OCI-LY7 (cell line): Measurements from ENCODE around the gene ELOB.

ENCODE experiments used
- EZH2phosphoT487 ChIP-seq: fragments of 200-600 bp; sonication (generic); IDR thresholded peaks from 2 replicates; pipeline ENCODE4 v1.6.1; 2018; ENCODE audit warnings: low read depth, borderline replicate concordance, mild to moderate bottlenecking, mixed run types, antibody characterized with exemption, low read length, moderate library complexity, mixed read lengths
- TF ChIP-seq, protein P1 (sequence below): fragments of 200-600 bp; sonication (generic); conservative IDR thresholded peaks from 2 replicates; pipeline ENCODE4 v1.5.1; 2014; ENCODE audit warnings: mild to moderate bottlenecking, antibody characterized with exemption, low read length, moderate library complexity, mixed read lengths

DNA sequence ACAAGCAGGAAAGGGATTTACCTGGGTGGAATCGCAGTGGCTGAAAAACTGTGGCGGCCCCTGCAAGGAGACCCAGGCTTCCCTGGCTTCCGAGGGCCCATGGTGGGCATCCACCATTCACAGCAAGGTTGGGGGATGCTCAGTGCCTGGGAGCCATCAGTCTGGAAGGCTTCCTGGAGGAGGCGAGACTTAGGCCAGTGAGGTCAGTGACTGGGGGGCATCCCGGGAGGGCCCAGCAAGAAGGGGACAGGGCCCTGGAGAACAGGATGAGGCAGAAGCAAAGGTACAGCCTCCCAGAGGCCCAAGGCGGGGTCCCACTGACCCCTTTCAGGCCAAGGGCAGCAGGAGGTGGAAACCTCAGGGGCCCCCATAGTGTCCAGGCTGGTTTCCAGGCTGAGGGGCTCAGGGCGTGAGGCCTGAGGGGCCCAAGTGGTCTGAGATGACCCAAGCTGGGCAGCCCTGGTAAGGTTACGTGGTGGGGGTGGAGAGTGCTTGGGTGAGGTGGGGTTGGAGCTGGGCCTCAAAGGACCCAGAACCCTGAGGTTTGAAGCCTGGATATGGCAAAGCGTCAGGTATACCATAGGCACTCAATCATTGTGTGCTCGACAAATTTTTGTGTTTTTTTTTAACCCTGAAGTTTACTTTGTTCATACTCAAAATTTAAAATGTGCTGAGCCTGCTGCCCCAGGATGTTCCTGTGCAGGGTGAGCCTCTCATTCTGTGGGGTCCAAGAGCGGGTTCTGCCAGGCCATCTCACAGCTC, 40.4 kb downstream of the ELOB start:
- TF ChIP-seq, protein P1, sequence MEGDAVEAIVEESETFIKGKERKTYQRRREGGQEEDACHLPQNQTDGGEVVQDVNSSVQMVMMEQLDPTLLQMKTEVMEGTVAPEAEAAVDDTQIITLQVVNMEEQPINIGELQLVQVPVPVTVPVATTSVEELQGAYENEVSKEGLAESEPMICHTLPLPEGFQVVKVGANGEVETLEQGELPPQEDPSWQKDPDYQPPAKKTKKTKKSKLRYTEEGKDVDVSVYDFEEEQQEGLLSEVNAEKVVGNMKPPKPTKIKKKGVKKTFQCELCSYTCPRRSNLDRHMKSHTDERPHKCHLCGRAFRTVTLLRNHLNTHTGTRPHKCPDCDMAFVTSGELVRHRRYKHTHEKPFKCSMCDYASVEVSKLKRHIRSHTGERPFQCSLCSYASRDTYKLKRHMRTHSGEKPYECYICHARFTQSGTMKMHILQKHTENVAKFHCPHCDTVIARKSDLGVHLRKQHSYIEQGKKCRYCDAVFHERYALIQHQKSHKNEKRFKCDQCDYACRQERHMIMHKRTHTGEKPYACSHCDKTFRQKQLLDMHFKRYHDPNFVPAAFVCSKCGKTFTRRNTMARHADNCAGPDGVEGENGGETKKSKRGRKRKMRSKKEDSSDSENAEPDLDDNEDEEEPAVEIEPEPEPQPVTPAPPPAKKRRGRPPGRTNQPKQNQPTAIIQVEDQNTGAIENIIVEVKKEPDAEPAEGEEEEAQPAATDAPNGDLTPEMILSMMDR: no peak
- no peak for TF ChIP-seq EZH2phosphoT487
